K562 (cell line): ENCODE results near the gene NUTF2. TPM values are rescaled to one million over a fixed set of nuclear protein-coding genes. Genes with fewer than 3 reads are reported as not detected.

Experiments used
- ARID4B ChIP-seq: sonication (generic); formaldehyde crosslinking; IDR thresholded peaks from 2 replicates; pipeline ENCODE4 v1.8.0; 2022; ENCODE audit warnings: mild to moderate bottlenecking, missing genetic modification reagents
- BRF1 ChIP-seq: IDR thresholded peaks from 3 replicates; pipeline ENCODE4 v1.6.1; 2011; ENCODE audit warnings: borderline replicate concordance, mild to moderate bottlenecking; ENCODE audit not compliant: insufficient read length; ENCODE audit errors: extremely low read depth
- FOXJ2 ChIP-seq: fragments of 200-800 bp; sonication (Bioruptor generic); IDR thresholded peaks from 2 replicates; pipeline ENCODE4 v1.6.1; 2016; ENCODE audit warnings: missing genetic modification characterization, missing compliant biosample characterization
- HDAC6 ChIP-seq: IDR thresholded peaks from 2 replicates; pipeline ENCODE4 v1.6.1; 2012; ENCODE audit warnings: low read depth, mild to moderate bottlenecking, control low read depth, inconsistent platforms, low read length, moderate library complexity
- KLF6 ChIP-seq: fragments of 250-450 bp; sonication (Bioruptor Pico); IDR thresholded peaks from 2 replicates; pipeline ENCODE4 v1.4.0; 2020; ENCODE audit warnings: mild to moderate bottlenecking, moderate library complexity, borderline replicate concordance
- MAFG ChIP-seq: fragments of 450-650 bp; conservative IDR thresholded peaks from 2 replicates; pipeline ENCODE4 v1.6.1; 2016; ENCODE audit warnings: missing genetic modification characterization, missing compliant biosample characterization
- MBD2 ChIP-seq: sonication (generic); IDR thresholded peaks from 2 replicates; pipeline ENCODE4 v1.6.1; 2016; ENCODE audit warnings: low read depth, borderline replicate concordance
- PURB ChIP-seq: sonication (generic); formaldehyde crosslinking; IDR thresholded peaks from 2 replicates; pipeline ENCODE4 v1.9.0; 2021; ENCODE audit warnings: low read depth, mild to moderate bottlenecking, missing genetic modification reagents
- SUPT5H ChIP-seq: fragments of 450-650 bp; IDR thresholded peaks from 2 replicates; pipeline ENCODE4 v1.6.1; 2016
- ZBTB9 ChIP-seq: fragments of 450-650 bp; formaldehyde crosslinking; IDR thresholded peaks from 2 replicates; pipeline ENCODE4 v1.4.0; 2020; ENCODE audit warnings: mild to moderate bottlenecking, moderate library complexity
- ZNF232 ChIP-seq: sonication (generic); formaldehyde crosslinking; IDR thresholded peaks from 2 replicates; pipeline ENCODE4 v1.8.0; 2022; ENCODE audit warnings: mild to moderate bottlenecking, missing genetic modification reagents
- ZNF785 ChIP-seq: fragments of 250-450 bp; sonication (Bioruptor Pico); IDR thresholded peaks from 2 replicates; pipeline ENCODE4 v1.4.0; 2020; ENCODE audit warnings: mild to moderate bottlenecking
- polyA plus RNA-seq, 8 experiments: library from polyadenylated mRNA; depleted of rRNA in 4 of 8; stranded (reverse) in 5 of 8; unstranded in 3 of 8; fragments of >200 nt; fragmentation: Nextera tagmentation in 2 of 8; fragmentation: Illumina TruSeq in 1 of 8; extraction: Ambion mirVana in 2 of 8; extraction: Trizol in 1 of 8; gene quantifications; 2 replicates each; pipeline versions ENCODE4 v1.2.1 to v1.2.3, GENCODE V29; 2011 to 2014; ENCODE audit warnings: inconsistent platforms in 1 of 8, missing spikeins in 1 of 8
- total RNA-seq, 7 experiments: library from RNA; depleted of rRNA in 6 of 7; stranded (reverse); fragments of >200 nt in 6 of 7; fragmentation: Illumina TruSeq in 2 of 7; extraction: Trizol in 2 of 7; gene quantifications; 2 replicates each; pipeline versions ENCODE4 v1.2.1 to v1.2.3, GENCODE V29; 2011 to 2021; ENCODE audit warnings: low replicate concordance in 1 of 7
- TF ChIP-seq, protein P1 (sequence below): IDR thresholded peaks from 2 replicates; pipeline ENCODE4 v1.6.1; 2011; ENCODE audit warnings: borderline replicate concordance, low read depth, mild to moderate bottlenecking, moderate library complexity, low read length; ENCODE audit not compliant: insufficient read depth, poor library complexity, severe bottlenecking
- TF ChIP-seq, protein P2 (sequence below): fragments of 450-650 bp; IDR thresholded peaks from 2 replicates; pipeline ENCODE4 v1.6.1; 2016; ENCODE audit warnings: mild to moderate bottlenecking

NUTF2 gene
- total and polyA plus RNA-seq, 9 of the 15 experiments (the other 6 are each of a cell fraction or from before 2014, with no cell fraction given) = 106 to 248 (median 147) TPM

GRCh38 chr16:67841816-67842508, 4.8 kb upstream of the NUTF2 start, which contains the start of gene THAP11 (continued):
- TF ChIP-seq, protein P1, sequence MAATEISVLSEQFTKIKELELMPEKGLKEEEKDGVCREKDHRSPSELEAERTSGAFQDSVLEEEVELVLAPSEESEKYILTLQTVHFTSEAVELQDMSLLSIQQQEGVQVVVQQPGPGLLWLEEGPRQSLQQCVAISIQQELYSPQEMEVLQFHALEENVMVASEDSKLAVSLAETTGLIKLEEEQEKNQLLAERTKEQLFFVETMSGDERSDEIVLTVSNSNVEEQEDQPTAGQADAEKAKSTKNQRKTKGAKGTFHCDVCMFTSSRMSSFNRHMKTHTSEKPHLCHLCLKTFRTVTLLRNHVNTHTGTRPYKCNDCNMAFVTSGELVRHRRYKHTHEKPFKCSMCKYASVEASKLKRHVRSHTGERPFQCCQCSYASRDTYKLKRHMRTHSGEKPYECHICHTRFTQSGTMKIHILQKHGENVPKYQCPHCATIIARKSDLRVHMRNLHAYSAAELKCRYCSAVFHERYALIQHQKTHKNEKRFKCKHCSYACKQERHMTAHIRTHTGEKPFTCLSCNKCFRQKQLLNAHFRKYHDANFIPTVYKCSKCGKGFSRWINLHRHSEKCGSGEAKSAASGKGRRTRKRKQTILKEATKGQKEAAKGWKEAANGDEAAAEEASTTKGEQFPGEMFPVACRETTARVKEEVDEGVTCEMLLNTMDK = peak; percentile 72
- no peak for TF ChIP-seq PURB (CRISPR knock-in tag)
- peak; percentile 68; the same call in 1 of the 2 replicates for TF ChIP-seq ARID4B
- no peak for TF ChIP-seq KLF6
- no peak for TF ChIP-seq ZNF785 (CRISPR knock-in tag)
- TF ChIP-seq MAFG = no peak
- TF ChIP-seq, protein P2, sequence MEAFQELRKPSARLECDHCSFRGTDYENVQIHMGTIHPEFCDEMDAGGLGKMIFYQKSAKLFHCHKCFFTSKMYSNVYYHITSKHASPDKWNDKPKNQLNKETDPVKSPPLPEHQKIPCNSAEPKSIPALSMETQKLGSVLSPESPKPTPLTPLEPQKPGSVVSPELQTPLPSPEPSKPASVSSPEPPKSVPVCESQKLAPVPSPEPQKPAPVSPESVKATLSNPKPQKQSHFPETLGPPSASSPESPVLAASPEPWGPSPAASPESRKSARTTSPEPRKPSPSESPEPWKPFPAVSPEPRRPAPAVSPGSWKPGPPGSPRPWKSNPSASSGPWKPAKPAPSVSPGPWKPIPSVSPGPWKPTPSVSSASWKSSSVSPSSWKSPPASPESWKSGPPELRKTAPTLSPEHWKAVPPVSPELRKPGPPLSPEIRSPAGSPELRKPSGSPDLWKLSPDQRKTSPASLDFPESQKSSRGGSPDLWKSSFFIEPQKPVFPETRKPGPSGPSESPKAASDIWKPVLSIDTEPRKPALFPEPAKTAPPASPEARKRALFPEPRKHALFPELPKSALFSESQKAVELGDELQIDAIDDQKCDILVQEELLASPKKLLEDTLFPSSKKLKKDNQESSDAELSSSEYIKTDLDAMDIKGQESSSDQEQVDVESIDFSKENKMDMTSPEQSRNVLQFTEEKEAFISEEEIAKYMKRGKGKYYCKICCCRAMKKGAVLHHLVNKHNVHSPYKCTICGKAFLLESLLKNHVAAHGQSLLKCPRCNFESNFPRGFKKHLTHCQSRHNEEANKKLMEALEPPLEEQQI = no peak
- peak; percentile 82 for TF ChIP-seq SUPT5H
- TF ChIP-seq ZNF232 = no peak
- peak; percentile 68 for TF ChIP-seq MBD2
- no peak for TF ChIP-seq HDAC6
- TF ChIP-seq ZBTB9 (CRISPR knock-in tag) = peak; percentile 17; the same call in 1 of the 2 replicates
- TF ChIP-seq FOXJ2 (tag) = no peak
- no peak for TF ChIP-seq BRF1
